ENCODE results near the gene MGAT4A.

Gene MGAT4A

GRCh38 chr2:98731041-98731893 lies at the start of gene MGAT4A:
Gene MGAT4A (minus strand): TSS chr2:98731132. CDS start chr2:98726332, 4,800 bp downstream.
- DNase-seq, result peak; percentile 19 to 59

GRCh38 chr2:98778741-98779483 lies 48.0 kb upstream of the MGAT4A start:
- DNase-seq, result no peak

DNA sequence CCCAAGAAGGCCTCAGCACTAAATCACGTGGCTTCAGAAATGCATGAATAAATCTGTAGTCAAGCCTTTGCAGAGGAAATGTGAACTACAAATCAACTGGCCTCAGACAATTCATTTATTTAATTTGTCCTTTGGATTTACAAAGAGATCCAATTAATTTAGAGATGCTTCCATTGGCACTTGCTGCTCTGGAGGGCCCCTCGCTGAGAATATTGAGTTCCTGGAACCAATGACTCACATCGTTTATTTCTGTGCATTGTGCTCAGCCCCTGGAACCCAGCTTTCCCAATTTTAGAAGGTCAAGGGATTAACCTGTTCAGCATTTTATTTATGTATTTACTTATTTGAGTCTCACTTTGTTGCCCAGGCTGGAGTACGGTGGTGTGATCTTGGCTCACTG lies 47.2 kb upstream of the MGAT4A start:
- no peak for DNase-seq

GRCh38 chr2:98777710-98778109 lies 46.8 kb upstream of the MGAT4A start:
- no peak for DNase-seq

DNA sequence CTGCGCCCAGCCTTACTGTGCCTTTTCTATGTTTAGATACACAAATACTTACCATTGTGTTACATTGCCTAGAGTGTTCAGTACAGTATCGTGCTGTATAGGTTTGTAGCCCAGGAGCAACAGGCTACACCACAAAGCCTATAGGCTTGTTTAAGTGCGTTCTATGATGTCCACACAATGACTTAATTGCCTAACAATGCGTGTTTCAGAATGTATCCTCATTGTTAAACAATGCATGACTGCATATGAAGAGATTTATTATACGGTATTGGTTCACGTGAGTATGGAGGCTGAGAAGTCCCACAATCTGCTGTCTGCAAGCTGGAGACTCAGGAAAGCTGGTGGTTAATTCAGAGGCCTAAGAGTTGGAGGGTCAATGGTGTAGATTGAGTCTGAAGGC lies 46.1 kb upstream of the MGAT4A start:
- DNase-seq, result no peak

DNA sequence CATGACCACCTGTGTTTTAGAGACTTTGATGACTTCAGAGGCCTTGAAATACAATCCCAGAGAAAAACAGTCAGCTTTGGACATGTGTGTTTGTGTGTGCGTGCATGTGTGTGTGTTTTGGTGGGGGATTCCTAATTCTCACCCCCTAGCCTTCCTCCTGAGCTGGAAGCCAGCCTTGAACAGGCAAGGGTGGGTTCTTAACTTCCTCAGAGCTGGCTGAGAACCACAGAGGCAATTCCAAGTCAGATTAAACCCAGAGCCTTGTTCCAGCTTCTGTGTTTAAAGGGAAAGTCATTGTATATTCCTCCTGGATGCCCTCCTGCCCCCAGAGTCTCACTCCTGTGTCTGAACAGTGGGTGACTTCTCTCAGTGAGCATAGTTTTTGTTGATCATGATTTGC lies 45.2 kb upstream of the MGAT4A start:
- DNase-seq, result no peak

- peak; percentile 64 to 71 for DNase-seq
These were observed 44.4 kb upstream of the MGAT4A start for GRCh38 chr2:98775146-98775986.

GRCh38 chr2:98773907-98774306 lies 43.0 kb upstream of the MGAT4A start:
- DNase-seq, result no peak

DNA sequence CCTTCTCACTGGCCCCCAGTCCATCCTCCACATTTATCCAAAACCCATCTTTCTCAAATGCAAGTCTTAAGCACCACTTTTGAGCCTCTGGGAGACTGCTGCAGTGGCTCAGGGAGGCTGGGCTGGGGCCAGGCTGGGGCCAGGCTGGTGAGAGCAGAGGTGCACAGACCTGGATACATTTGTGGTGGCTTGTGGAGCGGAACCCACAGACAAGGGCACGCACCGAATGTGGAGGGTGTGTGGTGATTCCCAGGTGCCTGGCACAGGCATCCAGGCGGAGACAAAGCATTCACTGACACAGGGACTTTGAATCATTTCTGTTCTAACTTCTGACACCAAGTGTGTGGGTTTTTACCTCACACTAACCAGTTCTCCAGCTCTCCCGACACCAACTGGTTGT lies 42.2 kb upstream of the MGAT4A start:
- no peak for DNase-seq

GRCh38 chr2:98772536-98772935 lies 41.6 kb upstream of the MGAT4A start:
- DNase-seq, result no peak

DNA sequence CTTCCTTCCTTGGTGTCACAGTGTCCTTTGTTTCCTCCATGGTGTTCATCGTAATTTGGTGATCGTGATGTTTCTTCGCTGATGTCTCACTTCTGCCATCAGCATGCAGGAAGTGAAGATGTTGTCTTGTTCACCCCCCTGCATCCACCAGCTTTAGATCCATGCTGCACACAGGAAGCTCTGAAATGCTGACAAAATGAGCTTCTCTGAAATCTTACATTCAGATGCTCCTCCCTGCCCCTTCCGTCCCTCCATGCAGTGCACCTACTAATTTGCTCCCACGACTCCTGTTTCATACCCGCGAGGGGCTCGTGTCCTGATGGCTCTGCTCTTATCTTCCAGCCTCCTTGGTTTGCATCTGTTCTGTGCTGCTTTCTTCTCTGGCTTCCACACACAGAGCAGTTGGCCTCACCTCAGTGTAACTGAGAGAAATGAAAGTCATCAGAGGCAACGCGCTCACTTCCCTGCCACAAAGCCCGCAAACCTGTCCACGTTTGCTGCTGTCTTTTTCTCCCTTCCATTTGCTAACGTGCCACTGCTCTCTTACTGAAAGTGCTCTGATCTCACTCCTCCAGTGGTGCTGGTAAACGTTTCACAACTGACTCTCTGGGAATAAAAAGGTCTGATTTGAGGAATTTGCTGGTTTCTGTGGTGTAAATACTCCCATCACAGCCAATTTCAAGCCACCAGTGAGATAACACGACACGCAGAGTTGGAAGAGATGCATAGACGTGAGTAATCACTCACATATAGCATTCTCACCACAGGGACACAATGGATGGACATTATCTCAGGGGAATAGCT lies 41.0 kb upstream of the MGAT4A start:
- DNase-seq, result no peak

DNA sequence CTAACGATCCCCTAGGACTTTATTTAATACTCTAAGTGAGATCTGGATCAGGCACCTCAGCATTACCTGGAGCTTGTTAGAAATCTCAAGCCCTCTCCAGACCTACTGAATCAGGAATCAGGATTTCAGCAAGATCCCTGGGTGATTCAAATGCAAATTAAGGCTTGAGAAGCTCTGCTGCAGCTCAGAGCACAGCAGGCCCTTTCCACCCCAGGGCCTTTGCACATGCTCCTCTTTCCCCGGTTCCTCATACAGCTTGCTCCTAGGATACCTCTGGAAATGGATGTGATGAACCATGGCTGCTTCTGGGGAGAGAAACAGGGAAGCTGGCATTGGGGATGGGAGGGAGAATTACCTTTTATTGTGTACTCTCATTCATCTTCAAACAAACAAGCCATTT lies 40.3 kb upstream of the MGAT4A start:
- no peak for DNase-seq

DNA sequence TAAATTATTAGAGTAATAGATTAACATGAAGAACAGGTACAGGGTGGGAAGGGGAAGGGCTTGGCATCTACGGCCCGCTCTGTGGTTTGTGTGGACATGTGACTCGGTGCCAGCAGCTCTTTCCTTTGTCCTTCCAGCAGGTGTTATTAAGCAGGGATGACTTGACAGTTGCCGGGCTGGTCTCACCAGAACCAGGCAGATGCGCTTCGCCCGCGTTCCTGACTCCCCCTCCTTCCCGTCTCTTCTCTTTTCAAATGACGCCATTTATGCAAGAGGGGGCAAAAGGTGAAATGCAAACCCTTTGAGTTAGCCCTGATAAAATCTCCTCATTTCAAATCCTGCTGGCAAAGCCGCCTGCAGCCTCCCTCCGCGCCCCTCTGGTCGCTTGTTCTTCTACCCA lies 38.9 kb upstream of the MGAT4A start:
- DNase-seq, result peak; percentile 96 to 97

DNA sequence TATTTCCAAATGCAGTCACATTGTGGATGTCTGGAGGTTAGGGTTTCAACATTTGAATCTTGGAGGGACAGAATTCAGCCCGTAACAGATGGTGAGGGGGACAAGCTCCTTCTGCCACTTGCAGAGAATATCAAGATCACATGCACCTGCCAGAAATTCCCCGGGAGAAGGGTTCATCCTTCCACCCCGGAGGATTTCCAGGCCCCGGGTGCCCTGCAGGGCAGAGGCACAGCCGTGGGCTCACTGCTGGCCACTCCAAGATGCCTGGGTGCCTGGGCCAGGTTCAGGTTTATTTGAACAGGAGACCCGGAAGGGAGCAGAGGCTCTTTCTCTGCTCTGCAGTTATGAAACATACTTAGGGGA lies 38.2 kb upstream of the MGAT4A start:
- peak in 1 of 2 experiments; percentile 26 for DNase-seq

DNA sequence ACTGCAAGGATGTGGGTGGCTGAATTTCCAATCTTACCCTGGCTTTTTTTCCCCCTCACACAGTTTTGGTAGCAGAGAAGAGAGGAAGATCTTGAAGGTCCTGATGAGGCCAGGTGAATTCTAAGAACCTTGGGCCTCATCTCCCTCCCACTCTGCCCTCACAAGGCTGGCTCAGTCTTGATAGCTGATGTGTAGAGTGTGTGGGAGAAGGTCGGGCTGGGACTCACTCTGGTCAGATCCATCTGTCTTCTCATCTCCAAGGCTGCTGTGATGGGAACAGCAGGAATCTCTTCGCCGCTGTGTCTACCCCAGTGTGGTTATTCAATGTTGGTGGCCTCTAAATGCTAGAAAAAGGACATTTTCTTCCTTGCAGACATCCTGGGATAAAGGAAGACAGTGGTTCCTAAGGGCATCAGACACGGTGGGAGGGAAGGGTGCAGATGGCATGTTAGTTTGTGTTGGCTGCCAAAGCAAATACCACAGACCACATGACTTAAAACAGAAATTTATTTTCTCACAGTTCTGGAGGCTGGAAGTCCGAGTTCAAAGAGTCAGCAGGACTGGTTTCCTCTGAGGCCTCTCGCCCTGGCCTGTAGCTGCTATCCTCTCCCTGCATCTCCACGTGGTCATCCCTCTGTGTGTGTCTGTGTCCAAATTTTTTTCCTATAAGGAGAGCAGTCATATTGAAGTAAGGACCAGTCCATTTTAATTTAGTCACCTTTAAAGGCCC lies 37.6 kb upstream of the MGAT4A start:
- peak; percentile 53 to 72 for DNase-seq

DNA sequence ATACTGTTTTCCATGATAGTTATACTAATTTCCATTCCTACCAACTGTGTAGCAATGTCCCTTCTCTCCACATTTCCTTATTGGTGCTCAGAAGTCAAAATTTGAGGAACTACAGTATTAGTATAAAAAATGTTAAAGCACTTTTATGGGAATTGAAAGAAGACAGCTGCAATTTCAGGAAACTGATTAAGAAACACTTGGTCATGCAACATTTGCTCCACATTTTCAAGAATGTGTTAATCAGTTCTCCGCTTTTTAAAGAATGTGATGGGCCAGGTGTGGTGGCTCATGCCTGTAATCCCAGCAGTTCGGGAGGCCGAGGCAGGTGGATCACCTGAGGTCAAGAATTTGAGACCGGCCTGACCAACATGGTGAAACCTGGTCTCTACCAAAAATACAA lies 33.6 kb upstream of the MGAT4A start:
- no peak for DNase-seq

DNA sequence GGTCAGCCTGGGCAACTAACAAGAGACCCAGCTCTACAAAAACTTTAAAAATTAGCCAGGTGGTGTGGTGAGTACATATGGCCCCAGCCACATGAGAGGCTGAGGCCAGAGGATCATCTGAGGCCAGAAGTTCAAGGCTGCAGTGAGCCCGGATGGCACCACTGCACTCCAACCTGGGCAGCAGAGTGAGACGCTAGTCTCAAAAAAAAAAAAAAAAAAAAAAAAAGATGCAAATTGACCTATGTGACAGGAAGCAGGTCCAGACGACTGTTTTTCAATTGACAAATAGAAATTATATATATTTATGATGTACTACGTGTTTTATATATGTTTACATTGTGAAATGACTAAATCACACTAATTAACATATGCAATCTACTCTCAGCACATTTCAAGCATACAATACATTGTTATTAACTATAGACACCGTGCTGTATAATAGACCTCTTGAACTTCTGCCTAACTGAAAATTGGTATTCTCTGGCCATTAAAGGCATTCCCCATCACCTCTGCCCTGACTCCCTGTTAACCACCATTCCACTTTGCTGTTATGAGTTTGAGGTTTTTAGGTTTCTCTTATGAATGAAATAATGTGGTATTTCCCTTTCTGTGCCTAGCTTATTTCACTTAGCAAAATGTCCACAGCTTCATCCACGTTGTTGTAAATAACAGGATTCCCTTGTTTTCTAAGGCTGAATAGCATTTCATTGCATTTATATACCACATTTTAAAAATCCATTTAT lies 32.4 kb upstream of the MGAT4A start:
- no peak for DNase-seq

DNA sequence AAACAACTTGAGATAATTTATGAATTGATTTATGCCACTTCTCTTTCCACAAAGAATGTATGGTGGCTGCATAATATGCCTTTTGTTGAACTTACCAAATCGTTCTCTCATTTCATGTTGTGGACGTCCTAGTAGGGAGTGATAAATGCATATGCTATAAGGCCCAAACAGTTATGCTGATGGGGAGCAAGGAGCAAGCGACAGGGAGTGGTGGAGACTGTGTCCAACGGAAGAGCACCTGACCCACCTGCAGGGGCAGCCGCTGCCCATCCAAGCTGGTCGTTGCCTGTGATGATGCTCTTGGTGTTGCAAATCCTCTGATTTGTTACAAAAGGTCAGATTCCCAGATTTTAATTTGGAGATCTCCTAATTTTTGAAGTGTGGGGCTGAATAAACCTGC lies 31.0 kb upstream of the MGAT4A start:
- no peak for DNase-seq

- DNase-seq, result peak in 1 of 2 experiments; percentile 7
These were observed 30.4 kb upstream of the MGAT4A start for GRCh38 chr2:98761267-98761781.

DNA sequence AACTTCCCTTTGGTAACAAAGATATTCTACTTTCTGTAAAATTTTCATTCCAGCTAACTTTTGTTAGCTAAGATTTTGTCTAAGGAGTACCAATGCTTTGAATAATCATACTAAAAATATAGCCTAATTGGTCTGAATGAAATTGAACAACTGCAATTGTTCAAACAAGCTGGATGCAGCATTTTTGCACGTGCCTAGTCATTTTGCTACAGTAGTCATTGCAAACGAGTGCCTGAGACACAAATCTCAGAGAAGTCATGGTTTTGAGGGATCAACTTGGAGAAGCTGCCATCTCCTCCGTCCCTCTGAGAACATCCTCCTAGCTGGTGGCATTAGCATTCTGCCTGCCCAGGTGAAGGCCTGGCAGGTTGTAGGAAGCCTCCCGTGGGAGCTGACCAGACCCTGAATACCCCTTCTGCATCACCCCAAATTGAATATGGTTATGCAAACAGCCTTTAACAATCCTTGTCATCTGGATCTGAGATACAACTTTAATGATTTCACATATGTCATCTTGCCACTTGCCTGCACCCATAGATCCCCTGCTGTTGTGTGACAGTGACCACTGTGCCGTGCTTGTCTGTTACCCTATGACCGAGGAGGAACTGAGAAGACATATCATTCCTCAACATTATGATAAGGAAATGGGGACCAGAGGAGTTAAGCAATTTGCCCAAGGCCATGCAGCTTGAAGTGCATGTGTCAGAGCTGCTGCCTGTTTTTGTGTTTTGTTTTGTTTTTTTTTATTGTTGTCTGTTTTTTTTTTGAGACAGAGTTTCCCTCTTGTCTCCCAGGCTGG lies 29.1 kb upstream of the MGAT4A start:
- no peak for DNase-seq
